Measurements from ENCODE around the gene OR2M5. TPM values are rescaled to one million over a fixed set of nuclear protein-coding genes. Genes with fewer than 3 reads are reported as not detected.

OR2M5 gene
- not detected for total RNA-seq
- long read RNA-seq = 0 reads

GRCh38 chr1:248144513-248145198, at the start of gene OR2M5:
Gene OR2M5 (plus strand): TSS chr1:248145148. CDS start chr1:248145148, 0 bp downstream.
- Histone ChIP-seq H3K9me3 (no peaks in the 10 kb centered on the region), H3K4me3 (no peak within 1 kb of the TSS), H3K27ac (no peak within 1 kb of the TSS), H3K4me1 (no peaks in the 10 kb centered on the region), H3K27me3 (ENCODE audit: low read depth) (no peaks in the 10 kb centered on the region), H3K36me3 (no peaks in the 10 kb centered on the region)
- TF ChIP-seq CTCF (IDR thresholded peaks at IDR 0.05) = no peak
- intact Hi-C loops (cut with DNase I) = no loop called here
- DNase-seq (no peak), ATAC-seq (no peak)

GRCh38 chr1:248098529-248098928, 46.4 kb upstream of the OR2M5 start:
- H3K4me3 ChIP-seq = no peak overlapping the region
- ATAC-seq = no peak
- intact Hi-C loops (cut with DNase I) = no loop called here

GRCh38 chr1:248102847-248103246, 42.1 kb upstream of the OR2M5 start:
- DNase-seq = no peak
- H3K27me3 ChIP-seq (ENCODE audit: low read depth) = no peaks in the 10 kb centered on the region
- no peak for ATAC-seq
- intact Hi-C loops (cut with DNase I) = no loop called here
- H3K27ac ChIP-seq = no peak overlapping the region
- no peak overlapping the region for H3K4me3 ChIP-seq
- no peaks in the 10 kb centered on the region for H3K36me3 ChIP-seq
- H3K4me1 ChIP-seq = no peaks in the 10 kb centered on the region
- H3K9me3 ChIP-seq = peaks cover 4% of the 10 kb centered on the region
- TF ChIP-seq CTCF (IDR thresholded peaks at IDR 0.05) = no peak

More at GRCh38 chr1:248098529-248098928, 46.4 kb upstream of the OR2M5 start:
- Histone ChIP-seq H3K9me3 (no peaks in the 10 kb centered on the region), H3K27ac (no peak overlapping the region), H3K36me3 (no peaks in the 10 kb centered on the region), H3K27me3 (ENCODE audit: low read depth) (no peaks in the 10 kb centered on the region), H3K4me1 (no peaks in the 10 kb centered on the region)
- no peak for TF ChIP-seq CTCF (IDR thresholded peaks at IDR 0.05)
- DNase-seq = no peak

- ATAC-seq (no peak), DNase-seq (no peak)
- no peaks in the 10 kb centered on the region for H3K4me1 ChIP-seq
- H3K4me3 ChIP-seq = no peak overlapping the region
- no peak overlapping the region for H3K27ac ChIP-seq
- no peaks in the 10 kb centered on the region for H3K36me3 ChIP-seq
- H3K9me3 ChIP-seq = peaks cover 26% of the 10 kb centered on the region
- no peak for TF ChIP-seq CTCF (IDR thresholded peaks at IDR 0.05)
- no peaks in the 10 kb centered on the region for H3K27me3 ChIP-seq (ENCODE audit: low read depth)
- intact Hi-C loops (cut with DNase I) = no loop called here
Measured at GRCh38 chr1:248111157-248111556, 33.8 kb upstream of the OR2M5 start.

GRCh38 chr1:248114890-248115289, 30.1 kb upstream of the OR2M5 start:
- TF ChIP-seq CTCF (IDR thresholded peaks at IDR 0.05) = no peak
- Histone ChIP-seq H3K27ac (no peak overlapping the region), H3K36me3 (no peaks in the 10 kb centered on the region), H3K4me3 (no peak overlapping the region), H3K9me3 (peaks cover 22% of the 10 kb centered on the region), H3K27me3 (ENCODE audit: low read depth) (no peaks in the 10 kb centered on the region), H3K4me1 (no peaks in the 10 kb centered on the region)
- ATAC-seq (no peak), DNase-seq (no peak)
- intact Hi-C loops (cut with DNase I) = no loop called here

Data from lower lobe of right lung (tissue), 2 donors.